ENCODE measurements around the gene LDAF1.
"Not testable (repeated sequence)": the region's sequence is repeated elsewhere in the genome, so short reads cannot be mapped to it uniquely, and the experiment has no call there.

LDAF1 gene

GRCh38 chr16:21185659-21186325 is 27.3 kb downstream of the LDAF1 start:
- H3K4me3 ChIP-seq (replicated peaks; ENCODE audit: low read depth, low read length), result no peak overlapping the region
- DNase-seq (ENCODE audit: extremely low read depth, low read depth), result no peak
- no peak for TF ChIP-seq CTCF (IDR thresholded peaks at IDR 0.05; ENCODE audit: low read depth, low read length, missing control alignments)

GRCh38 chr16:21186326-21186691 is 27.8 kb downstream of the LDAF1 start:
- no peak for TF ChIP-seq CTCF (IDR thresholded peaks at IDR 0.05; ENCODE audit: low read depth, low read length, missing control alignments)
- no peak for DNase-seq (ENCODE audit: extremely low read depth, low read depth)
- H3K4me3 ChIP-seq (replicated peaks; ENCODE audit: low read depth, low read length), result no peak overlapping the region

- no peak overlapping the region for H3K4me3 ChIP-seq (replicated peaks; ENCODE audit: low read depth, low read length)
- no peak for TF ChIP-seq CTCF (IDR thresholded peaks at IDR 0.05; ENCODE audit: low read depth, low read length, missing control alignments)
- DNase-seq (ENCODE audit: extremely low read depth, low read depth), result no peak
These were observed 30.8 kb downstream of the LDAF1 start for GRCh38 chr16:21189311-21189710.

- H3K4me3 ChIP-seq (replicated peaks; ENCODE audit: low read depth, low read length), result no peak overlapping the region
- TF ChIP-seq CTCF (IDR thresholded peaks at IDR 0.05; ENCODE audit: low read depth, low read length, missing control alignments), result no peak
- DNase-seq (ENCODE audit: extremely low read depth, low read depth), result no peak
These were observed 31.5 kb downstream of the LDAF1 start for GRCh38 chr16:21190013-21190412.

- H3K4me3 ChIP-seq (replicated peaks; ENCODE audit: low read depth, low read length), result no peak overlapping the region
- no peak for TF ChIP-seq CTCF (IDR thresholded peaks at IDR 0.05; ENCODE audit: low read depth, low read length, missing control alignments)
- no peak for DNase-seq (ENCODE audit: extremely low read depth, low read depth)
These were observed 32.1 kb downstream of the LDAF1 start for GRCh38 chr16:21190599-21190998.

DNA sequence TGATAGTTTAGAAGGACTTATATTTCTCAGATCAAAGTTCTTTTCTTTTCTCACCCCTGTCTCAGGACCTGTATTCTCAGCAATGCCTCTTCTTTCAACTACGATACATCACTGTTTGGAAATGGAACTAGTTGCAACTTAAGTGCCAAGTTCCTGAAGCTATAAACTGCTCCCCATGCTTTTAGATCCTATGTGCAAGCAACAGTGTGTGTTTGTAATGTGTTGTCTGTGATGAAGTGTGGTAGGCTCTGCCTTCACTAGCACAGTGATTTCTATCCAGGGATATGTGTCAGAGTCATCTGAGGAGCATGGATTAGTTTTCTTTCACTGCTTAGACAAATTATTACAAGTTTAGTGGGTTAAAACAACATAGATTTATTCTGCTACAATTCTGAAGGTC is 34.5 kb downstream of the LDAF1 start:
- no peak overlapping the region for H3K4me3 ChIP-seq (replicated peaks; ENCODE audit: low read depth, low read length)
- DNase-seq (ENCODE audit: extremely low read depth, low read depth), result no peak
- TF ChIP-seq CTCF (IDR thresholded peaks at IDR 0.05; ENCODE audit: low read depth, low read length, missing control alignments), result no peak

- DNase-seq (ENCODE audit: extremely low read depth, low read depth), result no peak
- no peak overlapping the region for H3K4me3 ChIP-seq (replicated peaks; ENCODE audit: low read depth, low read length)
- no peak for TF ChIP-seq CTCF (IDR thresholded peaks at IDR 0.05; ENCODE audit: low read depth, low read length, missing control alignments)
These were observed 36.4 kb downstream of the LDAF1 start for GRCh38 chr16:21194771-21195301.

DNA sequence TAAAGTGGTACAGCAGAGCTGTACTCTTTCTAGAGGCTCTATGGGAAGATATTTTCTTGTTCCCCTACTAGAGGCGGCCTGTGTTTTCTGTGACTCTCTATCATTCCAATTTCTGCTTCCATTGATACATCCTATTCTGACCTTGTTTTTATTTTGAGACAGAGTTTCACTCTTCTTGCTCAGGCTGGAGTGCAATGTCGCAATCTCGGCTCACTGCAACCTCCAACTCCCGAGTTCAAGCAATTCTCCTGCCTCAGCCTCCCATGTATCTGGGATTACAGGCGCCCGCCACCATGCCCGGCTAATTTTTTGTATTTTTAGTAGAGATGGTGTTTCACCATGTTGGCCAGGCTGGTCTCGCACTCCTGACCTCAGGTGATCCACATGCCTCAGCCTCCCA is 36.9 kb downstream of the LDAF1 start:
- not testable (repeated sequence) for DNase-seq (ENCODE audit: extremely low read depth, low read depth); H3K4me3 ChIP-seq (replicated peaks; ENCODE audit: low read depth, low read length)
